ENCODE data around the gene SDHAF3.
"Not testable (repeated sequence)": the region's sequence is repeated elsewhere in the genome, so short reads cannot be mapped to it uniquely, and the experiment has no call there.

SDHAF3 gene

DNA sequence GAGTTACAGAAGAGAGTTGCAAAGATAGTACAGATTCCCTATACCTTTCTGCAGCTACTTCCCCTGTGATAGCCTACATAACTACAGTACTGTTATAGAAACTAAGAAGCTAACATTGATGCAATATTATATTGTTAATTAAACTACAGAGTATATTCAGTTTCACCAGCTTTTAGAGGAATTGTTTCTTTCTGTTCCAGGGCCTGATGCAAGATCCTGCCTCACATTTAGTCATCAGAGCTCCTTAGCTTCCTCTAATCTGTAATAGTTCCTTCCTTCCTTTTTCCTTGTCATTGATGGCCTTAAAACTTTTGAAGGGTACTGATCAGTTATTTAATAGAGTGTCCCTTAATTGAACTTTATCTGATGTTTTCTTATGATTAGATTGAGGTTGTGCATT, 56.8 kb downstream of the SDHAF3 start:
- no peak overlapping the region for H3K4me3 ChIP-seq (replicated peaks; ENCODE audit: insufficient read depth, low read length)
- no peaks in the 10 kb centered on the region for H3K27me3 ChIP-seq (ENCODE audit: insufficient read depth, poor library complexity, severe bottlenecking)
- peak; percentile 14 to 54 for DNase-seq (ENCODE audit: low read depth in 1 of 2, low spot score in 1 of 2)
- TF ChIP-seq, protein P1, sequence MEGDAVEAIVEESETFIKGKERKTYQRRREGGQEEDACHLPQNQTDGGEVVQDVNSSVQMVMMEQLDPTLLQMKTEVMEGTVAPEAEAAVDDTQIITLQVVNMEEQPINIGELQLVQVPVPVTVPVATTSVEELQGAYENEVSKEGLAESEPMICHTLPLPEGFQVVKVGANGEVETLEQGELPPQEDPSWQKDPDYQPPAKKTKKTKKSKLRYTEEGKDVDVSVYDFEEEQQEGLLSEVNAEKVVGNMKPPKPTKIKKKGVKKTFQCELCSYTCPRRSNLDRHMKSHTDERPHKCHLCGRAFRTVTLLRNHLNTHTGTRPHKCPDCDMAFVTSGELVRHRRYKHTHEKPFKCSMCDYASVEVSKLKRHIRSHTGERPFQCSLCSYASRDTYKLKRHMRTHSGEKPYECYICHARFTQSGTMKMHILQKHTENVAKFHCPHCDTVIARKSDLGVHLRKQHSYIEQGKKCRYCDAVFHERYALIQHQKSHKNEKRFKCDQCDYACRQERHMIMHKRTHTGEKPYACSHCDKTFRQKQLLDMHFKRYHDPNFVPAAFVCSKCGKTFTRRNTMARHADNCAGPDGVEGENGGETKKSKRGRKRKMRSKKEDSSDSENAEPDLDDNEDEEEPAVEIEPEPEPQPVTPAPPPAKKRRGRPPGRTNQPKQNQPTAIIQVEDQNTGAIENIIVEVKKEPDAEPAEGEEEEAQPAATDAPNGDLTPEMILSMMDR (IDR thresholded peaks at IDR 0.05; ENCODE audit: insufficient read depth, low read length): no peak
- TF ChIP-seq POLR2AphosphoS5 (IDR thresholded peaks at IDR 0.05; ENCODE audit: low read depth) (no peak), SPI1 (IDR thresholded peaks at IDR 0.05; ENCODE audit: borderline replicate concordance, low read depth) (no peak), GABPA (IDR thresholded peaks at IDR 0.05; ENCODE audit: low read depth) (no peak)
- TF ChIP-seq, protein P2, sequence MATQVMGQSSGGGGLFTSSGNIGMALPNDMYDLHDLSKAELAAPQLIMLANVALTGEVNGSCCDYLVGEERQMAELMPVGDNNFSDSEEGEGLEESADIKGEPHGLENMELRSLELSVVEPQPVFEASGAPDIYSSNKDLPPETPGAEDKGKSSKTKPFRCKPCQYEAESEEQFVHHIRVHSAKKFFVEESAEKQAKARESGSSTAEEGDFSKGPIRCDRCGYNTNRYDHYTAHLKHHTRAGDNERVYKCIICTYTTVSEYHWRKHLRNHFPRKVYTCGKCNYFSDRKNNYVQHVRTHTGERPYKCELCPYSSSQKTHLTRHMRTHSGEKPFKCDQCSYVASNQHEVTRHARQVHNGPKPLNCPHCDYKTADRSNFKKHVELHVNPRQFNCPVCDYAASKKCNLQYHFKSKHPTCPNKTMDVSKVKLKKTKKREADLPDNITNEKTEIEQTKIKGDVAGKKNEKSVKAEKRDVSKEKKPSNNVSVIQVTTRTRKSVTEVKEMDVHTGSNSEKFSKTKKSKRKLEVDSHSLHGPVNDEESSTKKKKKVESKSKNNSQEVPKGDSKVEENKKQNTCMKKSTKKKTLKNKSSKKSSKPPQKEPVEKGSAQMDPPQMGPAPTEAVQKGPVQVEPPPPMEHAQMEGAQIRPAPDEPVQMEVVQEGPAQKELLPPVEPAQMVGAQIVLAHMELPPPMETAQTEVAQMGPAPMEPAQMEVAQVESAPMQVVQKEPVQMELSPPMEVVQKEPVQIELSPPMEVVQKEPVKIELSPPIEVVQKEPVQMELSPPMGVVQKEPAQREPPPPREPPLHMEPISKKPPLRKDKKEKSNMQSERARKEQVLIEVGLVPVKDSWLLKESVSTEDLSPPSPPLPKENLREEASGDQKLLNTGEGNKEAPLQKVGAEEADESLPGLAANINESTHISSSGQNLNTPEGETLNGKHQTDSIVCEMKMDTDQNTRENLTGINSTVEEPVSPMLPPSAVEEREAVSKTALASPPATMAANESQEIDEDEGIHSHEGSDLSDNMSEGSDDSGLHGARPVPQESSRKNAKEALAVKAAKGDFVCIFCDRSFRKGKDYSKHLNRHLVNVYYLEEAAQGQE (IDR thresholded peaks at IDR 0.05; ENCODE audit: insufficient replicate concordance, low read depth): no peak
- peak overlapping the region; percentile 34 for H3K27ac ChIP-seq (replicated peaks)

DNA sequence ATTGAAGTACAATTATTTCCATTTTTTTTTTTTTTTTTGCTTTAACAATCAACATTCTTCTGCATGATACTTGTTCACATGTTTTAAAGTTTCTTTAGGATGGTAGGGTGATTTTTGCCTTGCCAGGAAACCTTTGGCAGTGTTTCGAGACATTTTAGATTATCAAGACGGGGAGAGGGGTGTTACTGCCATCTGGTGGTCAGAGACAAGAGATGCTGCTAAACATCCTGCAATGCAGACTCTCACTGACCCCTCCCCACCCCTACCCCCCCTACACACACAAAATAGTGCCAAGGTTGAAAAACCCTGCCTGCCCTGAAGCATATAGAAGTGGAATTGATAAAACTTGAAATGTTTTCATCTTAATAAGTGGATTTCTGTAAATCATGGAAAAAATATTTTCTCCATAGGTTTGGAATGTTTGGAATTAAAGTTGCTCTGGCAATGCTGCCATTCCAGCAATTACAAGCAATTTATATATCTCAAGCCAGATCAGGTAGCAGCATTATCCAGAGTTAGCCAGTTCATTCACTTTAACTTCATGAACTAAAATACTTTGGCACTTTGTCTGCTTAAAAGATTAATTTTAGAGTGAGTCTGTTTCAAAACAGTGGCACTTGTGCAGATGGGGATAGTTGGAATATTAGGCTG, 62.1 kb downstream of the SDHAF3 start:
- TF ChIP-seq POLR2AphosphoS5 (IDR thresholded peaks at IDR 0.05; ENCODE audit: low read depth) (no peak), GABPA (IDR thresholded peaks at IDR 0.05; ENCODE audit: low read depth) (no peak), SPI1 (IDR thresholded peaks at IDR 0.05; ENCODE audit: borderline replicate concordance, low read depth) (no peak)
- TF ChIP-seq, protein P1 (IDR thresholded peaks at IDR 0.05; ENCODE audit: insufficient read depth, low read length): peak; percentile 33
- TF ChIP-seq, protein P2 (IDR thresholded peaks at IDR 0.05; ENCODE audit: insufficient replicate concordance, low read depth): no peak
- DNase-seq (ENCODE audit: low read depth in 1 of 2, low spot score in 1 of 2): peak; percentile 20 to 55
- no peak overlapping the region for H3K4me3 ChIP-seq (replicated peaks; ENCODE audit: insufficient read depth, low read length)

DNA sequence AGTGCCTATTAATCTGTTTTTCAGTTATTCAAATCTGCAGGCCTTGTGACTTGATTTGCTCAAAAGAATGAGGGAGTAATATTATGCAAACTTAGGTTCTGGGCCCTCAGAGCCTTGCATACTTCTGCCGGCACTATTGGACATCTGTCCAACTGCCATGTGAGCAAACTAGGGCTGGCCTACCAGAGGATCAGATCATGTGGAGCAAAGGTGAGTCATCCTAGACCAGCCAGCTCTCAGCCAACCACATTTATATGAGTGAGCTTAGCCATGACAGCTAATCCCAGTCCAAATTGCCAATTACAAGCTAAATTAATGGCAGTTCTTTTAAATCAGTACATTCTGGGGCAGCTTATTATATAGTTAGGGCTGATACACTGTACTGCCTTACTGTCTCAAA, 69.6 kb downstream of the SDHAF3 start:
- Histone ChIP-seq H3K27me3 (ENCODE audit: insufficient read depth, poor library complexity, severe bottlenecking) (no peaks in the 10 kb centered on the region), H3K4me3 (replicated peaks; ENCODE audit: insufficient read depth, low read length) (no peak overlapping the region), H3K27ac (replicated peaks) (peak overlapping the region; percentile 61)
- peak; percentile 33 to 74 for DNase-seq (ENCODE audit: low read depth in 1 of 2, low spot score in 1 of 2)
- TF ChIP-seq POLR2AphosphoS5 (IDR thresholded peaks at IDR 0.05; ENCODE audit: low read depth) (no peak), SPI1 (IDR thresholded peaks at IDR 0.05; ENCODE audit: borderline replicate concordance, low read depth) (no peak), GABPA (IDR thresholded peaks at IDR 0.05; ENCODE audit: low read depth) (no peak)
- TF ChIP-seq, protein P2 (IDR thresholded peaks at IDR 0.05; ENCODE audit: insufficient replicate concordance, low read depth): no peak
- TF ChIP-seq, protein P1 (IDR thresholded peaks at IDR 0.05; ENCODE audit: insufficient read depth, low read length): no peak

More for the DNA sequence above, 62.1 kb downstream of the SDHAF3 start:
- peak overlapping the region; percentile 69 for H3K27ac ChIP-seq (replicated peaks)
- no peaks in the 10 kb centered on the region for H3K27me3 ChIP-seq (ENCODE audit: insufficient read depth, poor library complexity, severe bottlenecking)

DNA sequence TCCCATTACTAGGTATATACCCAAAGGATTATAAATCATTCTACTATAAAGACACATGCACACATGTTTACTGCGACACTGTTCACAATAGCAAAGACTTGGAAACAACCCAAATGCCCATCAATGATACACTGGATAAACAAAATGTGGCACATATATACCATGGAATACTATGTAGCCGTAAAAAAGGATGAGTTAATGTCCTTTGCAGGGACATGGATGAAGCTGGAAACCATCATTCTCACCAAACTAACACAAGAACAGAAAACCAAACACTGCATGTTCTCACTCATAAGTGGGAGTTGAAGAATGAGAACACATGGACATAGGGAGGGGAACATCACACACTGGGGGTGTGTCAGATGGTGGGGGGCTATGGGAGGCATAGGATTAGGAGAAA, 78.7 kb downstream of the SDHAF3 start:
- DNase-seq (ENCODE audit: low read depth in 1 of 2, low spot score in 1 of 2); H3K4me3 ChIP-seq (replicated peaks; ENCODE audit: insufficient read depth, low read length); H3K27me3 ChIP-seq (ENCODE audit: insufficient read depth, poor library complexity, severe bottlenecking); H3K27ac ChIP-seq (replicated peaks): not testable (repeated sequence)

Measured in HL-60 (cell line).